Heart left ventricle (tissue), 16 donors: Measurements from ENCODE around the gene PTPN13. TPM values are rescaled to one million over a fixed set of nuclear protein-coding genes. Genes with fewer than 3 reads are reported as not detected.

Source experiments
- ATAC-seq, 4 donors: fragments of 200-7000 bp; cut with Tn5 transposase; one replicate each; pipeline ENCODE4 v1.9.1; 2020 to 2022; ENCODE audit warnings: moderate library complexity in 4 of 4, mild to moderate bottlenecking in 3 of 4, moderate number of reproducible peaks in 1 of 4
- DNase-seq, 5 donors: peaks; one replicate each; pipeline ENCODE4 v3.0.0-alpha.2; 2020
- H3K27ac ChIP-seq, 12 donors: fragments of 200-600 bp; sonication (generic) in 4 of 12; one replicate each; pipeline versions ENCODE4 v1.5.0 to v1.8.0; 2016 to 2022; ENCODE audit warnings: mild to moderate bottlenecking in 2 of 12
- H3K27me3 ChIP-seq, 9 donors: fragments of 200-600 bp; sonication (generic) in 2 of 9; one replicate each; pipeline versions ENCODE4 v1.5.1 to v1.8.0; 2016 to 2022; ENCODE audit warnings: mild to moderate bottlenecking in 3 of 9
- H3K36me3 ChIP-seq, 9 donors: fragments of 200-600 bp; sonication (generic) in 2 of 9; one replicate each; pipeline versions ENCODE4 v1.5.0 to v1.8.0; 2018 to 2022; ENCODE audit warnings: mild to moderate bottlenecking in 2 of 9
- H3K4me1 ChIP-seq, 12 donors: fragments of 200-600 bp; sonication (generic) in 4 of 12; one replicate each; pipeline versions ENCODE4 v1.5.0 to v1.8.0; 2016 to 2022; ENCODE audit warnings: mild to moderate bottlenecking in 3 of 12
- H3K4me3 ChIP-seq, 12 donors: fragments of 200-600 bp; sonication (generic) in 4 of 12; one replicate each; pipeline versions ENCODE4 v1.5.0 to v1.8.0; 2017 to 2022; ENCODE audit warnings: mild to moderate bottlenecking in 9 of 12, moderate library complexity in 4 of 12
- H3K9me3 ChIP-seq, 12 donors: fragments of 200-600 bp; sonication (generic) in 4 of 12; one replicate each; pipeline versions ENCODE4 v1.5.0 to v1.8.0; 2016 to 2022; ENCODE audit warnings: mild to moderate bottlenecking in 1 of 12
- CTCF ChIP-seq, 12 donors: fragments of 200-600 bp; sonication (generic) in 4 of 12; IDR thresholded peaks; one replicate each; pipeline versions ENCODE4 v1.5.0 to v1.8.0; 2018 to 2022; ENCODE audit warnings: antibody characterized with exemption in 12 of 12, mild to moderate bottlenecking in 5 of 12
- POLR2A ChIP-seq, 2 donors: fragments of 450-650 bp; IDR thresholded peaks; one replicate each; pipeline ENCODE4 v1.6.1; 2017; ENCODE audit warnings: antibody characterized with exemption in 2 of 2, mild to moderate bottlenecking in 2 of 2, moderate library complexity in 2 of 2
- WGBS, 4 donors: extraction: QIAGEN DNeasy Blood & Tissue Kit in 2 of 4; methylation state at CpG; one replicate each; pipeline versions ENCODE4 v1.1.5 to v1.1.7; 2013 to 2018; 5-methylcytosine and 5-hydroxymethylcytosine counted together
- intact Hi-C, 10 donors: fragments of 100-400 bp; cut with DNase I; formaldehyde crosslinking; loops; one replicate each; pipeline versions ENCODE4 v1.11.1 to v1.14.2; 2022
- polyA plus RNA-seq, 2 donors: library from polyadenylated mRNA; stranded (reverse); fragments of 200-250 nt; gene quantifications; one replicate each; pipeline ENCODE4 v1.2.3, GENCODE V29; 2013
- total RNA-seq, 9 donors: library from RNA; depleted of rRNA in 2 of 9; stranded (reverse); fragments of >200 nt in 2 of 9; fragmentation: NEBNext Ultra II Directional in 3 of 9; extraction: Animal tissue kit (Norgen Biotek cat#: 25700) in 3 of 9; gene quantifications; one replicate each; pipeline versions ENCODE4 v1.1.0 to v1.2.4, GENCODE V29; 2016 to 2023
- donor health status: ischemic (EF 13 %, LVEDD 7.1; RV severe dilation, severe dysfunction).
- donor health status: healthy with polysubstance abuse.
- donor health status: DM: no; HTN: yes; CAD: no.
- donor health status: DM: no; HTN: no; CAD: no.
- donor health status: ischemic (EF 25% LVEDD 6.9; RV normal size, moderate dysfunction).
- donor health status: ischemic (EF 25% LVEDD 5.7; RV mildly dilated, moderate dysfunction).
- donor health status: healthy.
- donor health status: DM: yes; HTN: yes; CAD: no.
- donor health status: ischemic (EF 35%, LVEDD 5.7; RV mildly dilated, moderate dysfunction).
- donor health status: nonischemic (EF 11% LVEDD 7.7; RV severe dilation, severe dysfunction).
- donor health status: DM: yes; HTN: yes; CAD: no.
- donor health status: PGD.
- donor health status: ischemic (EF 29% LVEDD 5.4; RV normal size, mild dysfunction).
- donor health status: nonischemic (EF 23%, LVEDD 6.1; RV moderate dilation, normal function).

The PTPN13 gene
- total and polyA plus RNA-seq, 11 donors = 0.60 to 14.3 (median 3.6) TPM

- Histone ChIP-seq H3K4me1 (no peaks in the 10 kb centered on the region), H3K27ac (no peak overlapping the region), H3K4me3 (no peak overlapping the region), H3K36me3 (no peaks in the 10 kb centered on the region), H3K9me3 (no peaks in the 10 kb centered on the region), H3K27me3 (no peaks in the 10 kb centered on the region)
- DNase-seq (no peak), ATAC-seq (no peak)
- intact Hi-C loops = no loop called here
- WGBS, 4 donors = 77 to 91% (median 81%) methylated on average over 2 of the region's 2 CpGs
- TF ChIP-seq POLR2A (IDR thresholded peaks at IDR 0.05) (no peak), CTCF (IDR thresholded peaks at IDR 0.05) (no peak)
These were observed 84.7 kb downstream of the PTPN13 start for GRCh38 chr4:86678796-86679195.

DNA sequence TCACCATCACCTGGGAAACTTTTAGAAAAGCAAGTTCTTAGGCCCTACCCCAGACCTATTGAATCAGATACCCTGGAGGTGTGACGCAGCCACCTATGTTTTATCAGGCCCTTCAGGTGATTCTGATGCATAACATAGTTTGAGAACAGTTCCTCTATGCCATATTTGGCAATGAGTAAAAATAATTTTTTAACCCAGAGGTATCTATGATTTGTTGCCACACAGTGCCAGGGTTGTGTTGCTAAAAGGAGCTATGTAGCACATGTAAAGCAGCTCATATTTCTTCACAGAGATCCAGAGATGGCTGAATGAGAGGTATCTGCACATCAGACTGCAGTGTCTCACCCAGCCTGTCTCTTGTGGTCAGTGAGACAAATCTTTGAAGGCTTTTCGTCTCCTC is 85.3 kb downstream of the PTPN13 start:
- no peak for ATAC-seq
- DNase-seq = no peak
- H3K4me3 ChIP-seq = no peak overlapping the region
- intact Hi-C loops = no loop called here
- 79 to 92% (median 86%) methylated on average over 2 of the region's 2 CpGs for WGBS, 4 donors
- H3K27ac ChIP-seq = no peak overlapping the region
- H3K27me3 ChIP-seq = no peaks in the 10 kb centered on the region
- no peak for TF ChIP-seq CTCF (IDR thresholded peaks at IDR 0.05)
- TF ChIP-seq POLR2A (IDR thresholded peaks at IDR 0.05) = no peak
- H3K9me3 ChIP-seq = no peaks in the 10 kb centered on the region
- H3K36me3 ChIP-seq = no peaks in the 10 kb centered on the region
- no peaks in the 10 kb centered on the region for H3K4me1 ChIP-seq

GRCh38 chr4:86683167-86683566 is 89.1 kb downstream of the PTPN13 start:
- 81 to 86% (median 84%) methylated on average over 2 of the region's 2 CpGs for WGBS, 4 donors
- ATAC-seq (no peak), DNase-seq (no peak)
- H3K4me3 ChIP-seq = no peak overlapping the region
- no peaks in the 10 kb centered on the region for H3K27me3 ChIP-seq
- no peaks in the 10 kb centered on the region for H3K36me3 ChIP-seq
- no peak for TF ChIP-seq CTCF (IDR thresholded peaks at IDR 0.05)
- TF ChIP-seq POLR2A (IDR thresholded peaks at IDR 0.05) = no peak
- no peaks in the 10 kb centered on the region for H3K4me1 ChIP-seq
- H3K27ac ChIP-seq = no peak overlapping the region
- intact Hi-C loops = no loop called here
- no peaks in the 10 kb centered on the region for H3K9me3 ChIP-seq

DNA sequence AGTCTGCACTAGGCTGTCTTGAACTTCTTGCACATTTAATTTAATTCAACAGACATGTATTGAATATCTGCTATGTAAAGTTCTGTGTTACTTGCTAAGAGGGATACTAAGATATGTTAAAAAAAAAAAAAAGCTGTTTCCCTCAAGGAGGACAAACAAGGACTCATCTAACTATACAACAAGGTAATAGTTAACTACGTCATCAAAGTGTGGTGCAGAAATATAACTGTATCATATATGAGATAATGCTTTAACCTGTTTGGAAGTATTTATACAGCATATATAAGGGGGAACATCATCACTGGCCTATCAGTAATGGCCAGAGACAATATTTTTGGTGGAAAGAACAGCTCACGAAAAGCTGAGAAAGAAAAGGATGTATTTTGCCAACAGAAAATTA is 89.9 kb downstream of the PTPN13 start:
- WGBS, 4 donors = 77 to 86% (median 80%) methylated on average over 2 of the region's 2 CpGs
- H3K4me3 ChIP-seq = no peak overlapping the region
- no peaks in the 10 kb centered on the region for H3K9me3 ChIP-seq
- TF ChIP-seq POLR2A (IDR thresholded peaks at IDR 0.05) (no peak), CTCF (IDR thresholded peaks at IDR 0.05) (no peak)
- no peaks in the 10 kb centered on the region for H3K36me3 ChIP-seq
- intact Hi-C loops = no loop called here
- no peaks in the 10 kb centered on the region for H3K27me3 ChIP-seq
- H3K4me1 ChIP-seq = no peaks in the 10 kb centered on the region
- DNase-seq (no peak), ATAC-seq (no peak)
- H3K27ac ChIP-seq = no peak overlapping the region
